ENCODE data around the gene EEA1. TPM values are rescaled to one million over a fixed set of nuclear protein-coding genes. Genes with fewer than 3 reads are reported as not detected.

EEA1 gene
- total RNA-seq, 1 experiment from 2014 or later: 14.9 TPM

- Mint-ChIP-seq H3K36me3 (ENCODE audit: insufficient read depth in 1 of 3, low read depth in 3 of 3) (peaks cover 3 to 17% (median 10%) of the 10 kb centered on the region in 3 experiments; a peak in 5 of 7 replicates), H3K4me3 (no peak overlapping the region), H3K4me1 (peaks cover under 1 to 1% of the 10 kb centered on the region in 2 experiments; a peak in 2 of 4 replicates), H3K9me3 (no peaks in the 10 kb centered on the region; a peak in 1 of 5 replicates), H3K27ac (no peak overlapping the region), H3K27me3 (ENCODE audit: low read depth) (no peaks in the 10 kb centered on the region)
- Histone ChIP-seq H4K8ac (replicated peaks; ENCODE audit: insufficient read length, low read depth, low read length) (no peak overlapping the region), H2BK12ac (ENCODE audit: insufficient read length, low read depth, low read length) (no peak overlapping the region), H3K9me3 (ENCODE audit: control insufficient read depth, low read depth, low read length) (no peaks in the 10 kb centered on the region), H3K23me2 (ENCODE audit: insufficient read length, low read depth, low read length, poor library complexity, severe bottlenecking) (no peaks in the 10 kb centered on the region), H3T11ph (ENCODE audit: low read length) (no peak overlapping the region), H3K18ac (ENCODE audit: insufficient read length, low read depth, low read length) (no peak overlapping the region), H2BK120ac (ENCODE audit: low read depth, low read length, poor library complexity, severe bottlenecking) (no peak overlapping the region), H3K27me3 (ENCODE audit: insufficient read depth, low read length) (no peaks in the 10 kb centered on the region), H3K56ac (ENCODE audit: insufficient read length, low read depth, low read length) (no peak overlapping the region), H3K79me1 (ENCODE audit: insufficient read depth, low read depth, low read length, poor library complexity, severe bottlenecking) (no peaks in the 10 kb centered on the region), H2BK20ac (ENCODE audit: low read depth, low read length, poor library complexity, severe bottlenecking) (no peak overlapping the region), H3K14ac (ENCODE audit: insufficient read depth, low read length) (no peak overlapping the region), H2BK15ac (ENCODE audit: low read depth, low read length) (no peak overlapping the region), H3K4me2 (ENCODE audit: insufficient read depth, insufficient read length, low read length) (no peak overlapping the region), H2BK5ac (ENCODE audit: insufficient read length, low read length) (no peak overlapping the region), H3K23ac (ENCODE audit: insufficient read length, low read depth, low read length) (no peak overlapping the region), H2AK5ac (ENCODE audit: insufficient read length, low read length) (no peak overlapping the region), H3K4me1 (ENCODE audit: insufficient read depth, low read length) (no peaks in the 10 kb centered on the region), H4K5ac (ENCODE audit: insufficient read length, low read depth, low read length) (no peak overlapping the region), H3K9ac (ENCODE audit: extremely low read depth, insufficient read length, low read length) (no peak overlapping the region), H3K27ac (ENCODE audit: insufficient read length, low read depth, low read length) (no peak overlapping the region), H3K4ac (ENCODE audit: low read depth, low read length) (no peak overlapping the region), H2AFZ (ENCODE audit: low read length) (no peak overlapping the region), H4K20me1 (ENCODE audit: control insufficient read depth, insufficient read depth, insufficient read length) (no peaks in the 10 kb centered on the region), H4K91ac (ENCODE audit: insufficient read length, low read depth, low read length) (no peak overlapping the region), H3K79me2 (ENCODE audit: insufficient read depth, low read length) (no peaks in the 10 kb centered on the region)
- no CpG with 5 or more reads among the region's 1 CpG for WGBS (ENCODE audit: extremely low coverage, insufficient read length, low lambda C conversion rate)
- no peak for TF ChIP-seq CTCF (conservative IDR thresholded peaks at IDR 0.05)
- no peak for DNase-seq
These were observed 84.8 kb downstream of the EEA1 start for GRCh38 chr12:92844151-92844763.

All from H9 (cell line).